Measurements from ENCODE around the gene IP6K1.

Gene IP6K1

GRCh38 chr3:49733551-49733950, 52.8 kb downstream of the IP6K1 start:
- H3K36me3 Mint-ChIP-seq: peaks cover 41% of the 10 kb centered on the region
- CTCF ChIA-PET: no interaction called here
- no peak overlapping the region for H3K4me3 Mint-ChIP-seq
- no peak for DNase-seq
- no peaks in the 10 kb centered on the region for H3K9me3 Mint-ChIP-seq
- no peak overlapping the region for H3K27ac Mint-ChIP-seq
- peaks cover 1% of the 10 kb centered on the region for H3K4me1 Mint-ChIP-seq
- H3K27me3 Mint-ChIP-seq: no peaks in the 10 kb centered on the region

- H3K9me3 Mint-ChIP-seq: no peaks in the 10 kb centered on the region
- no peak for DNase-seq
- H3K27ac Mint-ChIP-seq: no peak overlapping the region
- CTCF ChIA-PET: no interaction called here
- H3K4me3 Mint-ChIP-seq: no peak overlapping the region
- H3K27me3 Mint-ChIP-seq: no peaks in the 10 kb centered on the region
- no peaks in the 10 kb centered on the region for H3K4me1 Mint-ChIP-seq
- H3K36me3 Mint-ChIP-seq: peaks cover 35% of the 10 kb centered on the region
Observed at GRCh38 chr3:49732597-49732996, 53.7 kb downstream of the IP6K1 start.

GRCh38 chr3:49729966-49730609, 56.3 kb downstream of the IP6K1 start:
- no peak overlapping the region for H3K4me3 Mint-ChIP-seq
- no peak for DNase-seq
- H3K4me1 Mint-ChIP-seq: peaks cover under 1% of the 10 kb centered on the region
- H3K27me3 Mint-ChIP-seq: no peaks in the 10 kb centered on the region
- peaks cover 32% of the 10 kb centered on the region for H3K36me3 Mint-ChIP-seq
- CTCF ChIA-PET: interaction anchor here (1.1 kb wide), 1 partner anchor 9 kb away, joined by 3 read pairs; no protein-coding TSS in a partner anchor
- no peaks in the 10 kb centered on the region for H3K9me3 Mint-ChIP-seq
- no peak overlapping the region for H3K27ac Mint-ChIP-seq

GRCh38 chr3:49727924-49728361, 58.4 kb downstream of the IP6K1 start:
- DNase-seq: no peak
- Mint-ChIP-seq H3K27ac (no peak overlapping the region), H3K4me3 (no peak overlapping the region), H3K36me3 (peaks cover 27% of the 10 kb centered on the region), H3K9me3 (no peaks in the 10 kb centered on the region), H3K27me3 (peaks cover 3% of the 10 kb centered on the region), H3K4me1 (peaks cover 14% of the 10 kb centered on the region)
- CTCF ChIA-PET: no interaction called here

- Mint-ChIP-seq H3K9me3 (no peaks in the 10 kb centered on the region), H3K4me1 (peaks cover 20% of the 10 kb centered on the region), H3K27ac (no peak overlapping the region), H3K27me3 (peaks cover 3% of the 10 kb centered on the region), H3K4me3 (no peak overlapping the region), H3K36me3 (peaks cover 25% of the 10 kb centered on the region)
- DNase-seq: no peak
- CTCF ChIA-PET: no interaction called here
Observed at GRCh38 chr3:49727154-49727923, 59.0 kb downstream of the IP6K1 start.

GRCh38 chr3:49725906-49726681, 60.2 kb downstream of the IP6K1 start:
- Mint-ChIP-seq H3K27ac (peak overlapping the region; percentile 19), H3K9me3 (no peaks in the 10 kb centered on the region), H3K4me3 (no peak overlapping the region), H3K4me1 (peaks cover 23% of the 10 kb centered on the region), H3K36me3 (peaks cover 26% of the 10 kb centered on the region), H3K27me3 (peaks cover 3% of the 10 kb centered on the region)
- CTCF ChIA-PET: interaction anchor here (0.9 kb wide), 1 partner anchor 23 kb away, joined by 3 read pairs; no protein-coding TSS in a partner anchor
- DNase-seq: no peak

GRCh38 chr3:49724586-49724985, 61.8 kb downstream of the IP6K1 start:
- peaks cover 3% of the 10 kb centered on the region for H3K27me3 Mint-ChIP-seq
- H3K9me3 Mint-ChIP-seq: no peaks in the 10 kb centered on the region
- peak overlapping the region; percentile 93 for H3K4me3 Mint-ChIP-seq
- peak overlapping the region; percentile 98 for H3K27ac Mint-ChIP-seq
- peak; percentile 59 for DNase-seq
- H3K36me3 Mint-ChIP-seq: peaks cover 30% of the 10 kb centered on the region
- peaks cover 37% of the 10 kb centered on the region for H3K4me1 Mint-ChIP-seq
- CTCF ChIA-PET: interaction anchor here (0.7 to 1.2 kb wide), 2 partner anchors 23 to 536 kb away, joined by 3 read pairs; no protein-coding TSS in a partner anchor

- H3K4me1 Mint-ChIP-seq: peaks cover 44% of the 10 kb centered on the region
- peaks cover 30% of the 10 kb centered on the region for H3K36me3 Mint-ChIP-seq
- H3K27ac Mint-ChIP-seq: peak within 1 kb of the TSS; percentile 98
Observed at GRCh38 chr3:49723628-49724551, 62.5 kb downstream of the IP6K1 start, which contains the start of gene GMPPB. GMPPB (minus strand) TSS chr3:49723951; CDS start chr3:49723726, 225 bp downstream.

GRCh38 chr3:49723296-49723627, 63.1 kb downstream of the IP6K1 start:
- CTCF ChIA-PET: interaction anchor here (0.6 to 1.2 kb wide), 2 partner anchors 20 to 95 kb away, joined by 3 to 4 read pairs; no protein-coding TSS in a partner anchor
- peak overlapping the region; percentile 98 for H3K27ac Mint-ChIP-seq
- H3K4me1 Mint-ChIP-seq: peaks cover 50% of the 10 kb centered on the region
- no peaks in the 10 kb centered on the region for H3K9me3 Mint-ChIP-seq
- peaks cover 11% of the 10 kb centered on the region for H3K27me3 Mint-ChIP-seq
- H3K36me3 Mint-ChIP-seq: peaks cover 30% of the 10 kb centered on the region
- peak; percentile 83 for DNase-seq
- peak overlapping the region; percentile 93 for H3K4me3 Mint-ChIP-seq

More at GRCh38 chr3:49723628-49724551, 62.5 kb downstream of the IP6K1 start, which contains the start of gene GMPPB:
- DNase-seq: peak; percentile 96
- CTCF ChIA-PET: interaction anchor here (0.6 to 1.2 kb wide), 4 partner anchors 20 to 536 kb away, joined by 3 to 4 read pairs (median 3); no protein-coding TSS in a partner anchor
- Mint-ChIP-seq H3K27me3 (peaks cover 7% of the 10 kb centered on the region), H3K4me3 (peak within 1 kb of the TSS; percentile 93), H3K9me3 (no peaks in the 10 kb centered on the region)

GRCh38 chr3:49722896-49723295, 63.4 kb downstream of the IP6K1 start:
- CTCF ChIA-PET: interaction anchor here (0.6 to 1.2 kb wide), 2 partner anchors 19 to 95 kb away, joined by 3 to 4 read pairs; no protein-coding TSS in a partner anchor
- Mint-ChIP-seq H3K4me3 (peak overlapping the region; percentile 93), H3K27me3 (peaks cover 11% of the 10 kb centered on the region), H3K27ac (peak overlapping the region; percentile 98), H3K4me1 (peaks cover 50% of the 10 kb centered on the region), H3K9me3 (no peaks in the 10 kb centered on the region), H3K36me3 (peaks cover 30% of the 10 kb centered on the region)
- DNase-seq: no peak

- H3K27me3 Mint-ChIP-seq: peaks cover 11% of the 10 kb centered on the region
- H3K9me3 Mint-ChIP-seq: no peaks in the 10 kb centered on the region
- H3K4me1 Mint-ChIP-seq: peaks cover 52% of the 10 kb centered on the region
- CTCF ChIA-PET: interaction anchor here (0.9 to 1.9 kb wide), 4 partner anchors 7 to 182 kb away, joined by 3 to 8 read pairs (median 4); no protein-coding TSS in a partner anchor
- DNase-seq: no peak
- peak overlapping the region; percentile 98 for H3K27ac Mint-ChIP-seq
- H3K4me3 Mint-ChIP-seq: peak overlapping the region; percentile 93
- peaks cover 26% of the 10 kb centered on the region for H3K36me3 Mint-ChIP-seq
Observed at GRCh38 chr3:49721896-49722781, 64.2 kb downstream of the IP6K1 start.

- Mint-ChIP-seq H3K4me3 (peak overlapping the region; percentile 26), H3K27ac (no peak overlapping the region), H3K4me1 (peaks cover 52% of the 10 kb centered on the region), H3K27me3 (peaks cover 11% of the 10 kb centered on the region), H3K9me3 (no peaks in the 10 kb centered on the region), H3K36me3 (peaks cover 26% of the 10 kb centered on the region)
- no peak for DNase-seq
- CTCF ChIA-PET: interaction anchor here (0.9 to 1.9 kb wide), 3 partner anchors 8 to 182 kb away, joined by 3 to 8 read pairs (median 3); no protein-coding TSS in a partner anchor
Observed at GRCh38 chr3:49721596-49721895, 64.8 kb downstream of the IP6K1 start.
